Bronchial epithelial cell (primary cell): ENCODE results near the gene UMODL1. TPM values are rescaled to one million over a fixed set of nuclear protein-coding genes. Genes with fewer than 3 reads are reported as not detected.

ENCODE experiments used
- DNase-seq: peaks from one replicate; pipeline ENCODE4 v3.0.0-alpha.2; 2010; ENCODE audit warnings: low read depth
- FAIRE-seq: peaks from 2 replicates; lab custom pipeline; 2011; peaks lifted over from hg19 to GRCh38; lab: Jason Lieb, UNC
- H3K27me3 ChIP-seq: 2 replicates; pipeline ENCODE4 v1.5.1; 2011; ENCODE audit warnings: low read length; ENCODE audit not compliant: control insufficient read depth, insufficient read depth
- H3K36me3 ChIP-seq: 2 replicates; pipeline ENCODE4 v1.5.1; 2011; ENCODE audit warnings: low read length; ENCODE audit not compliant: control insufficient read depth, insufficient read depth
- H3K4me3 ChIP-seq: 2 replicates; pipeline ENCODE4 v1.5.1; 2011; ENCODE audit warnings: mild to moderate bottlenecking, low read depth, low read length, control low read depth
- total RNA-seq: library from RNA; depleted of rRNA; stranded (reverse); fragments of >200 nt; gene quantifications from 2 replicates; pipeline ENCODE4 v1.2.1, GENCODE V29; 2014
- TF ChIP-seq, protein P1 (sequence below): IDR thresholded peaks from 2 replicates; pipeline ENCODE4 v1.5.1; 2011; ENCODE audit warnings: mild to moderate bottlenecking, moderate library complexity, low read length, control low read depth, inconsistent platforms; ENCODE audit not compliant: insufficient read depth, severe bottlenecking

The UMODL1 gene
- total RNA-seq, 1 donor from 2014 or later, result not detected

DNA sequence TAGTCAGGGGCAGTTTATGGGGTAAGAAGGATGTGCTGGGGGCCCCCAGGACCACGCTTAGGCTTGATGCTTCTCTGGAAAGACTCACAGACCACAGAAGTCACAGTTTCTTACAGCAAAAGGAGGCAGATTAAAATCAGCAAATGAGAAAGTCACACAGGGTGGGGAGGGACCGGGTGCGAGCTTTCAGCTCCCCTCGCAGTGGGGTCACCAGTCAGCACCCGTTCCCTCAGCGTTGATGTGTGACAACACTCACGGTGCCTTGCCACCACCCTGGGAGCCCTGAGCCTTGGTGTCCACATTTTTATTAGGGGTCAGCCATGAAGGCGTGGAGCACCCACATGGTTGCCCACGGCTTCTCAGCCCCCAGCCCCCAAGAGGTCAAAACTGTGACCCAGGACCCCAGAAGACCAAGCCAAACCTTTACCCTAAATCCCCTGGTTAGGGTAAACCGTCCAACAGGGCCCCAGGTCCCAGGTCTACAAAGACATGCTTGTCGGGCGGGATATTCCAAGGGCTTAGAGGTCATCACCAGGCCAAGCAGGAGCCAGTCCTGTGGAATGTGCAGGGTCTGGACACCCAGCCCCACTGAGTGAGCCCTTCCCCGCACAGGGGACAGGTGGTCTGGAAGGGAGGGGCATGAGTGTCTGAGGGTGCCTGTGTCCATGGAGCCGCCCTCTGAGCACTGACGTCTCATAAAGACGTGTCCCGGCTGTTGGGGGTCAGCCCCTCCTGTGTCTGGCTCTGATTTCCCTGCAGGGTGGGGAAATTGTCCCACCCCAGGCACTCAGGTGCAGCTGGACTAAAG is 83.3 kb downstream of the UMODL1 start:
- H3K4me3 ChIP-seq, result no peak overlapping the region
- TF ChIP-seq, protein P1, sequence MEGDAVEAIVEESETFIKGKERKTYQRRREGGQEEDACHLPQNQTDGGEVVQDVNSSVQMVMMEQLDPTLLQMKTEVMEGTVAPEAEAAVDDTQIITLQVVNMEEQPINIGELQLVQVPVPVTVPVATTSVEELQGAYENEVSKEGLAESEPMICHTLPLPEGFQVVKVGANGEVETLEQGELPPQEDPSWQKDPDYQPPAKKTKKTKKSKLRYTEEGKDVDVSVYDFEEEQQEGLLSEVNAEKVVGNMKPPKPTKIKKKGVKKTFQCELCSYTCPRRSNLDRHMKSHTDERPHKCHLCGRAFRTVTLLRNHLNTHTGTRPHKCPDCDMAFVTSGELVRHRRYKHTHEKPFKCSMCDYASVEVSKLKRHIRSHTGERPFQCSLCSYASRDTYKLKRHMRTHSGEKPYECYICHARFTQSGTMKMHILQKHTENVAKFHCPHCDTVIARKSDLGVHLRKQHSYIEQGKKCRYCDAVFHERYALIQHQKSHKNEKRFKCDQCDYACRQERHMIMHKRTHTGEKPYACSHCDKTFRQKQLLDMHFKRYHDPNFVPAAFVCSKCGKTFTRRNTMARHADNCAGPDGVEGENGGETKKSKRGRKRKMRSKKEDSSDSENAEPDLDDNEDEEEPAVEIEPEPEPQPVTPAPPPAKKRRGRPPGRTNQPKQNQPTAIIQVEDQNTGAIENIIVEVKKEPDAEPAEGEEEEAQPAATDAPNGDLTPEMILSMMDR, result no peak
- DNase-seq, result no peak
- no peak for FAIRE-seq
- H3K27me3 ChIP-seq, result peaks cover 8% of the 10 kb centered on the region
- no peaks in the 10 kb centered on the region for H3K36me3 ChIP-seq

DNA sequence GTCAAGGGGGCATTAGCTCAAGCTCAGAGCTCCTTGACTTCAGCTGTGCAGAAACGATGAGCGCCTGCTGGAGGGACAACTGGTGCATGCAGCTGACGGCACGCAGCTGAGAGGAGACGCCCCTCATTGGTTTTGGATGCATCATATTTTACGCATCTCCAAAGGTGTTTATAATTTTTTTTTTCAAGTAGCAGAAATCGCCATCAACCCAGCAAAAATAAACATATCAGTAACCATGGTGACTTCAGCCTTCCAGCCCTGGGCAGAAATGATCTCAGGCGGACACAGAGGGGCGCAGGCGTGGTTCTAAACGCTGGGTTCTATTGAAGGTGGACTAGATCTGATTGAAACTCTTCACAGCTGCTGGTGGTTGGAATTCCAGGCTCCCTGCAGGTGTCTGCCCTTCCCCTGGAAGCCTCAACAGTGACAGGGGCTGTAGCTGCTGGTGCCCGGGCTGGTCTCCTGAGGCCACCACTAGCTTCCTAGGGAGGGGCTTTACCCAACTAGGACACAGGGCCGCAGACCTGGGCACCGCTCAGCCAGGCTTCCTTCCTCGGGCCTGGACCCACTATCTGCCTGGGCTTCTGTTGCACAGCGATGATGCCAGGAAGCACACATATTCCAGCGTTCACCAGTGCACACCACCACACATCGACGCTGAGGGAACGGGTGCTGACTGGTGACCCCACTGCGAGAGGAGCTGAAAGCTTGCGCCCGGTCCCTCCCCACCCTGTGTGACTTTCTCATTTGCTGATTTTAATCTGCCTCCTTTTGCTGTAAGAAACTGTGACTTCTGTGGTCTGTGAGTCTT is 84.1 kb downstream of the UMODL1 start:
- DNase-seq (no peak), FAIRE-seq (peak; percentile 73)
- H3K36me3 ChIP-seq, result no peaks in the 10 kb centered on the region
- TF ChIP-seq, protein P1, result no peak
- H3K4me3 ChIP-seq, result no peak overlapping the region
- H3K27me3 ChIP-seq, result peaks cover 8% of the 10 kb centered on the region

DNA sequence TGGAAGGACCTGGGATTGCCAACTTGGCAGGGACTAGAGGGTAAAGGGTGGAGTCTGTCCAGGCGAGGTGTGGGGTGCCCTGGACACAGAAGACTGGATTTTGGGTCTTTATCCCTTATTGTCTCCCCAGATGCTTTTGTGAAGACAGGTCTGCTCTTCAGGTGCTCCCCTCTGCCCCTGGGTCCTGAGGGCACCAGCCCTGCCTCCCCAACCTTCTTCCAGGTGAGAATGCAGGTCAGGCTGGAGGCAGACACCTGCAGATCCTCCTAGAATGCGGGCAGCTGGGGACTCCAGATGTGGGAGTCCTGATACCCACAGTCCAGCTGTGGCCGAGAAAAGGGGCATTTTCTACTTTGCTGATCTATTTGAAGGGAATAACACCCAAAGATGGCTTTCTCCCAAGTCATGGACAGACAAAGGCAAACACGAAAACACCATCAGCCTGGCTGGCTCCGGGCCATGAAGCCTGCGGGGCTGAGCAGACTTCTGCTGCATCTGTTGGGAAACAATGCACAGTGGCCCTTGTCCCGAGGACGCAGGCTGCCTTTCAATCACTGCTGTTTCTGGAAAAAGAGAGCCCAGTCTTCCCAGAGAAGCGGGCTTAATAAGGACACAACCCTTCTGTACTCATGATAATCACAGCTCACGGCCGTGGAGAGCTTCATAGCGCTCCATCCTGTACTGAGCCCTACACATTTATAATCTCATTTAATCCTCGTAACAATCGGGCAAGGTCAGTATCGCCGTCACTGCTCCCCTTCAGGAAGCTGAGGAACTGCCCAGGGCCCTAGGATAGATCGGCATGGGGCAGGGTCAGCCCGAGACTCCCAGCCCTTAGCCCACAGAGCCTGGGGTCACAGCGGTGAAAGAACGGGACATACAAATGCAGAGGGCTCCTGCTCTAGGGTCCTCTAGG is 85.8 kb downstream of the UMODL1 start:
- H3K36me3 ChIP-seq, result no peaks in the 10 kb centered on the region
- TF ChIP-seq, protein P1, result no peak
- no peak overlapping the region for H3K4me3 ChIP-seq
- peaks cover 8% of the 10 kb centered on the region for H3K27me3 ChIP-seq
- no peak for DNase-seq
- FAIRE-seq, result peak; percentile 40

DNA sequence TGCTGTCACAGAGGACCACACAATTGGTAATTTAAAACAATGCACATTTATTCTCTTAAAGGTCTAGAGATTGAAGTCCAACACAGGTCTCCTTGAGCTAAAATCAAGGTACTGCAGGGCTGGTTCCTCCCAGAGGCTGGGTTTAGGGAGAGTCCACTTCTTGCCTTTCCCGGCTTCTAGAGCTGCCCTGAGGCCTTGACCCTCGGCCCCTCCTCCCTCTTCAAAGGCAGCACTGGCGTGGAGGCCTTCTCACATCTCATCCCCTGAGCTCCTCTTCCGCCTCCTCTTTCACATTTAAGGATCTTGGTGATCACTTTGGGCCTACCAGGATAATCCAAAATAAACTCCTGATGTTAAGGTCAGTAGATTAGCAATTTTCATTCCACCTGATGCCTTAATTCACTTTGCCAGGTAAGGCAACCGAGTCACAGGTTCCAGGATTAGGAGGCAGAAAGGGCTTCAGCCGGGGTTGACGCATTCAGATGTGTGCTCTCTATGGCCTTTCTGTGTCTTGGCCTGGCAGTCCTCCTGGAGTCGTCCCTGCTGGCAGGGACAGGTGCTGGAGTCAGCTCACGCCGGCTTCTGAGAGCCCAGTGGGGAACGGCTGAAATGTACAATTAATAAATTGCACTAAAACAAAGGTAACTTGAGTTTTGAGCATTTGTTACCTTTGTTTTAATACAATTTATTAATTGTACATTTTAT is 86.6 kb downstream of the UMODL1 start:
- Histone ChIP-seq H3K27me3 (peaks cover 8% of the 10 kb centered on the region), H3K4me3 (no peak overlapping the region), H3K36me3 (no peaks in the 10 kb centered on the region)
- no peak for FAIRE-seq
- TF ChIP-seq, protein P1, result no peak
- DNase-seq, result no peak

DNA sequence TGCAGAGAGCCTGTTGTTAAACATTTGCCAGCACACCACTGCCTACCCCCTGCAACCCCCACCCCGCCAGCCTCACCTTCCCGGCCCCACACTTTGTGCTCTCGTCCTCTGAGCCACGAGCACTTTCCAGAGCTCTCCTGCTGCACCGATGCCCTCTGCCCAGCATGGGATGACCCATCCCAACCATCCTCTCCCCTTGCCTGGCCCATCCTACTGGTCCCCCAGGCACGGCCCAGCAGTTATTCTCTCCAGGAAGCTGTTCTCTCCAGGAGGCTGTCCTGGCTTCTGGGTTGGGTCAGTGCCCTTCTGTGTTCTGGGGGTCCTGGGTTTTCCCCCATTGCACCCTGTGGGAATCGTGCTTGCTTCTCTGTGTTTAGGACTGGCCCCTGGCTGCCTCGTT is 87.7 kb downstream of the UMODL1 start:
- FAIRE-seq, result no peak

More for the DNA sequence above, 87.7 kb downstream of the UMODL1 start:
- Histone ChIP-seq H3K36me3 (no peaks in the 10 kb centered on the region), H3K27me3 (peaks cover 4% of the 10 kb centered on the region), H3K4me3 (no peak overlapping the region)
- TF ChIP-seq, protein P1, result no peak
- no peak for DNase-seq
